Activated naive CD4-positive, alpha-beta T cell (primary cell): ENCODE measurements around the gene ECSCR.
A peak's percentile ranks its signal among the peaks of the same experiment; 100 is the strongest.

Experiments
- DNase-seq, 4 experiments: peaks; one replicate each; lab custom pipeline; 2025; lab: John Stamatoyannopoulos, UW

Gene ECSCR

DNA sequence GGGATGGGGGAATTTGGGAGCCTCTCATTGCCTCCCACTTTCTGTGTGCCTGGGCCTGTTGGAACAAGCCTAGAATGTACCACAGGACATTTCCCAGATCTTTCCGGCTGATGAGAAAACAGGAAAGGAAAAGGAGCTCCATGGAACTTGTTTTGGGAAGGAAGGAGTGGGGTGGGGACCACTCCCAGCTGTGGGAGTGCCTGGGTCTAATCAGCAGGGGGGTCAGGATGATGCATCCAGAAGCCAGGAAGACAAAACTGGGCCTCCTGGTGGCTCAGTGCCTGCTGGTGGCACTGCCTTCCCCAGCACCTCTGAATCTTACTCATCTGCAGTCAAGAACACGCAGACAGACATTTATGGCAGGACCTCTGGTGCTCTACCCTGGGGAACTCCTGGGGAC is 11.0 kb upstream of the ECSCR start:
- DNase-seq = no peak

- DNase-seq = no peak
Observed at GRCh38 chr5:139473105-139473504, 10.6 kb upstream of the ECSCR start.

DNA sequence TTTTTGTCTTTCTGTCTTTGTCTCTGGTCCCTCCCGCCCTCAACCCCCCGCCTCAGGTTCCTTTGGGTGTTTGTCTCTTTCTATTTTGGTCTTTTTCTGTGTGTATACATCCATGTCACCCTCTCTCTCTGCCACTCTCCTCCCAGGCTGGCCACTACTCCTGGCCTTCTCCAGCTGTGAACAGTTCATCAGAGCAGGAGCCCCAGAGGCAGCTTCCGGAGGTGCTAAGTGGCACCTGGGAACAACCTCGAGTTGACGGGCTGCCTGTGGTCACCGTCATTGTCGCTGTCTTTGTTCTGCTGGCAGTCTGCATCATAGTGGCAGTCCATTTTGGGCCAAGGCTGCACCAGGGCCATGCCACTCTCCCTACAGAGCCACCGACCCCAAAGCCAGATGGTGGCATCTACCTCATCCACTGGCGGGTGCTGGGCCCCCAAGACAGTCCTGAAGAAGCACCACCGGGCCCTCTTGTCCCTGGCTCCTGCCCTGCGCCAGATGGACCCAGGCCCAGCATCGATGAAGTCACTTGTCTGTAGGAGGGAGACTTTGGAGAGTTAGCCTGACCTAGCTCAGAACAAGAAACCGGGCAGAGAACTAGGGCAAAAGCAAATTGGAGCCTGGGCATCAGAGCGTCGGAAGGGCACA is 10.0 kb upstream of the ECSCR start:
- peak in 1 of 4 experiments; percentile 12 for DNase-seq

- peak in 1 of 4 experiments; percentile 25 for DNase-seq
Observed at GRCh38 chr5:139470821-139471300, 8.3 kb upstream of the ECSCR start, which contains the start of gene SMIM33. Gene SMIM33, plus strand, starts transcription at chr5:139471004. Its CDS starts 118 bp downstream, at chr5:139471122.

DNA sequence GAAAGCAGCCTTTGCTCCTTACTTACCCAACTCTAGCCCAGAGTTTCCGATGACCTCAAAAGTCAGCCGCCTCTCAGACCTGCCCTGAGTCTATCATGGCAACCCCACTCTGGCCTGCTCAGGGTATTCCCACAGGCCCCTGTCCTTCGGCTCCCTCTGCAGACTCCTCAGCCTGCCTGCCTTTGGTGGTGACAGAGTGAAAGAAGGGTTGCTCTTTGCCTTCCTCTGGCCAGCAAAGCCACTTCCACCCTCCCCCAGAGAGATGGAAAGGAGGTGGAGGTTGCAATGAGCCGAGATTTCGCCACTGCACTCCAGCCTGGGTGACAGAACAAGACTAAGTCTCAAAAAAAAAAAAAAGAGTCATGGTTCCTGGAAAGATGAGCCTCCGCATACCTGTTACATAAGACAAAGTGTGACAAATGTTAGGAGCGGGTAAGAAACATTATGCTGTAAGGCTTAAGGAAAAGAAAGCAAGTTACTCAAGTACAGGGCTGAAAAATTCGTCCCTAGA is 5.9 kb upstream of the ECSCR start:
- DNase-seq = no peak

- no peak for DNase-seq
Observed at GRCh38 chr5:139461698-139462097, 845 bp downstream of the ECSCR start.

DNA sequence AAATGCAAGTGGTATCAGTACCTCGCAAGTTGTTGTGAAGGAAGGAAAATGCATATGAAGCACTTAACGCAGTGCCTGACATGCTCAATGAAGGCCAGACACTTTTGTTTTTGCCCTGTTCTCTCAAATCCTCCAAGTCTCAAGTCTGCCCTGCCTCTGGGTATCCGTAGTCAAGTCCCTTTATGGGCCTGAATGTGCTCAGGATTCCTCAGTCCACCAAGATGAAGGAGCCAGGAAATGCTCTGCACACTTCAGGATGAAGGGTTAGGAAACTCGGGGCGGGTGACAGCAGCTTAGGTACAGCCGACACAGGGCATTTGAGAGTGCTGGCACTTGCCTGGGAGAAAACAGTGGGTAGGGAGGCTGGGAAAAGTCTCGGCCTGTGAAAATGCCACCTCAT is 1.4 kb downstream of the ECSCR start:
- no peak for DNase-seq

- DNase-seq = no peak
Observed at GRCh38 chr5:139460455-139460854, 2.1 kb downstream of the ECSCR start.

GRCh38 chr5:139459451-139459934 is 3.0 kb downstream of the ECSCR start:
- DNase-seq = no peak

DNA sequence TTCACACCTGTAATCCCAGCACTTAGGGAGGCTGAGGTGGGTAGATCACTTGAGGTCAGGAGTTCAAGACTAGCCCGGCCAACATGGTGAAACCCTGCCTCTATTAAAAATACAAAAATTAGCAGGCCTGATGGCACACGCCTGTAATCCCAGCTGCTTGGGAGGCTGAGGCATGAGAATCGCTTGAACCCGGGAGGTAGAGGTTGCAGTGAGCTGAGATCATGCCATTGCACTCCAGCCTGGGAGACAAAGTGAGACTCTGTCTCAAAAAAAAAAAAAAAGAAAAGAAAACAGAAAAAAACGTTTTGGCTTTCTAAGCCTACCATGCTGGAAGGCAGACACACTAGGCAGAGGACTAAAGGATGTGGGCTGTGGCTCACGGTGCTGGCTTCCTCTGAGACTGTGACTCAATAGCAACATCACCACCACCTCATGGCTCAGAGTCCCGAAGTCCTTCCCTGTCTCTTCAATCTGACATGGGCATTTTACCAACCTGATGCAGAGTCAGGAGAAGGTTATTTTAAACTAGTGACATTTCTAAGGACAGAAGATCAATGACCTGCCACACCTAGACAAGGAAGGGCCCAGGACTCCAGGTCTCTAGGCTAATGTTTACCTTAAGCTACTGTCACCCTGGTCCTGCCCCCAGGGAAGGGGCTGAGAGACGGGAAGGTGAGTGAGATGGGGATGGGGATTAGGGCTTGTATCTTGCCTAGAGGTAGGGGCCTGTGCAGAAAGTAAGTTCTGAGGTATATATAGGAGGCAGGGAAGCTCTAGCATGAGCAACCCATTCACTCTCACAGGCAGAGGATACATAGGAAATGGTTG is 3.7 kb downstream of the ECSCR start:
- DNase-seq = peak in 3 of 4 experiments; percentile 21 to 62 (median 45)

DNA sequence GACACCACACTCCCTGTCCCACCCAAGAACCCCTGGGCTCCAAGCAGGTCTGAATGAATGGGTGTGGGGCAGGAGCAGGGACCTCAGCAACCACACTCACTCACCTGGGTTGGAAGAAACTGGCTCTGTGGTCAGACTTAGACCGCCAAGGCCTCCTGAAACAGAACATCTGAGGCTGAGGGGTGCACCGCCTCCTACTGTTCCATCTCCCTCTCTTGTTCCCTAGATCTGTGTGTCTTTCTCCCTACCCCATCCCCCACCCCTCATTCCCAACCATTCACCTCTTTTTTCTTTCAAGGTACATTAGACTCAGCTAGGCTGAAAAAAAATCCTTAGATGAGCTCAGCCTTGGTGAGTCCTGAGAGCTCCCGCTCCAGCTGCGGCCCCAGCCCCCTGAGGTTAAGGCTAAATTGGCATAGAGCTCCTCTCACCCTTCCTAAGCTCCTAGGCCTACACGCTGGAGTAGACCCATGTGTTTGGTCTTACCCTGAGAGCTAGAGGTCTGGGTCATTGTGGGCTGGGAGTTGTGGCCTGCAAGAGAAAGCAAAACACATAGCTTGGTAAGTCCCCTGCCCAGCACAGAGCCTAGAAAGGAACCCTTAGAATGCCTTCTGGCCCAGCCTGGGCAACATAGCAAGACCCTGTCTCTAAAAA is 4.8 kb downstream of the ECSCR start:
- DNase-seq = no peak

GRCh38 chr5:139457241-139457640 is 5.3 kb downstream of the ECSCR start:
- no peak for DNase-seq

DNA sequence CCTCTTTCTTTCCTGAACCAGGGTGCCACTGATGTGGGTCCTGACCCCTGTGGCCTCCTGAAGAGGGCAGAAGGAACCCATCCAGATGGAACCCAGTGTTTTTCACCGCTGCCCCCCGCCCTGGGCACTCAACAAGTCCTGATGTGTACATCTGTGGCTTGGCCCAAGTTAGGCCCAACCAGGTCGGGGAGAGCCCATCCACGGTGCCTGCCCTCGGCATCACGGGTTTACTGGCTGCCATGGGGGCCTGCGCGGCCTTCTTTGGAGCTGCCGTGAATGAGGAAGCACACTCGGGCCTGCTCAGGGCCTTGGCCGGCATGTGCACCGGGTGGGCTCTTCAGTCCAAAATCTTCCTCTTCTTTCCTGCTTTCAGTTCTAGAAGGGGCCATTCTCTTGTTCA is 5.8 kb downstream of the ECSCR start:
- DNase-seq = no peak

- no peak for DNase-seq
Observed at GRCh38 chr5:139454568-139455290, 7.8 kb downstream of the ECSCR start.

GRCh38 chr5:139453683-139454567 is 8.6 kb downstream of the ECSCR start:
- no peak for DNase-seq

DNA sequence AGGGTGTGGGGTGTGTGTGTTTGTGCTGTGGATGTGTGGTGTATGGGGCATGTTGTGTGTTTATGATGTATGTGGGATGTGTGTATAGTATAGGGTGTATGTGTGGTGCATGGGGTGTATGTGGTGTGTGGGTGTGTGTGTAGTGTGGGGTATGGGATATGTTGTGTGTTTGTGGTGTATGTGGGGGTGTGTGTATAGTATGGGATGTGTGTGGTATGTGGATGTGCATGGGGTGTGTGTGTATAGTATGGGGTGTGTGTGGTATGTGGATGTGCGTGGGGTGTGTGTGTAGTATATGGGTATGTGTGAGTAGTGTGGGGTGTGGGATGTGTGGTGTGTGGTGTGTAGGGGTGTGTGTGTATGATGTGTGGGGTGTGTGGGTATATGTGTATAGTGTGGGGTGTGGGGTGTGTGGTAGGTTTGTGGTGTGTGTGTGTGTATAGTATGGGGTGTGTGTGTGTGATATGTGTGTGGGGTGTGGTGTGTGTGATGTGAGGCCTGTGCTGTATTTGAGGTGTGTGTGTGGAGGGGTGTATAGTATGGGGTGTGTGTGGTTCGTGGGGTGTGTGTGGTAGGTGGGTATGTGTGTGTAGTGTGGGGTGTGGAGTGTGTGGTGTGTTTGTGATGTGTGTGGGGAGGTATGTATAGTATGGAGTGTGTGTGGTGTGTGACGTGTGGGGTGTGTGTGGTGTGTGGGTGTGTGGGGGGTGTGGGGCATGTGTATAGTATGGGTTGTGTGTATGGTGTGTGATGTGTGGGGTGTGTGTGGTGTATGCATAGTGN is 10.5 kb downstream of the ECSCR start:
- DNase-seq = no peak

DNA sequence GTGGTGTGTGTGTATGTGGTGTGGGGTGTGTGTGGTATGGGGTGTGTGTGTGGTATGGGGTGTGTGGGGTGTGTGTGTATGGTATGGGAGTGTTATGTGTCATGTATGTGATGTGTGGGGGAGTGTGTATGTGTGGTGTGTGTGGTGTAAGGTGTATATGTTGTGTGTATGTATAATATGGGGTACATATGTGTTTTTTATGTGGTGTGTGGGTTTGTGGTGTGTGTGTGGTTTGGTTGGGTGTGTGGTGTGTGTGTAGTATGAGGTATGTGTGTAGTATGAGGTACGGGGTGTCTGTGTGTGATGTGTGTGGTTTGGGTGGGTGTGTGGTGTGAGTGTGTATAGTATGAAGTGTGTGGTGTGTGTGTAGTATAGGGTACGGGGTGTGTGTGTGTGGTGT is 11.4 kb downstream of the ECSCR start:
- DNase-seq = no peak

DNA sequence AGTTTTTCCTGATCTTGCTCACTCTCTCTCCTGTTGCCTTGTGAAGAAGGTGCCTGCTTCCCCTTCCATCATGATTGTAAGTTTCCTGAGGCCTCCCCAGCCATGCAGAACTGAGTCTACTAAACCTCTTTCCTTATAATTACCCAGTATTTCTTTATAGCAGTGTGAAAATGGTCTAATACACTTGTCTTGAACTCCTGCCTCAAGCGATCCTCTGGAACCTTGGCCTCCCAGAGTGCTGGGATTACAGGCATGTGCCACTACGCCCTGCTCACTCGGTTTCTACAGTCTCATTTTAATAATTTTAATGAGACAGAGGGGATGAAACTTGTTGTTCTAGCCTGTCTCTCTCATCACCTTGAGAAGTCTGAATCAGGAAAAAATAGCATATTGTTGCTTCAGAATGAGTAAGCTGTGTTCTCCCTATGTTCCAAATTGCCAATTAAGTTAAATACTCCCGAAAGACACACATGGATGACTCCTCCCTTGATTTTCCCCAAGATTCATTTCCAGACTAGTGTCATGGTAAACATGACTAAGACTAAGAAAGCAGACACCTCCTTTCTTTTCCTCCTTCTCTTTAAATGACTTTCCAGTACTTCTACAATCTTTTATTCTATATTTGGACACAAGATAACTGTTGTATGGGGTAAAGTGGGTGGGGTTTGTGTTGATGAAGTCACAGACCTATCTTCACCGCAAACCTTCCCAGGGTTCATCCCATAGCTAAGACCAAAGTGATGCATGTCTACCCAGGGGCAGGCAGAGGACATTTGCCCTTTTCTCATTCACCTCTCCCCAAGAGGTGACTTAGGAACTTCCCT is 15.4 kb downstream of the ECSCR start:
- DNase-seq = no peak
